ENCODE measurements around the gene HRNR. TPM values are rescaled to one million over a fixed set of nuclear protein-coding genes. Genes with fewer than 3 reads are reported as not detected.
"Not testable (repeated sequence)": the region's sequence is repeated elsewhere in the genome, so short reads cannot be mapped to it uniquely, and the experiment has no call there.

The HRNR gene
- not detected in 2 replicates for total RNA-seq (2014; rRNA removed)
- not detected for Bru-seq, nascent RNA
- BruChase-seq, experiment 1, labeled RNA remaining after a 6-hour chase = not detected
- BruChase-seq, experiment 2, labeled RNA remaining after a 2-hour chase = percentile 6 among the genes with signal in this experiment
- long read RNA-seq = 0 reads

DNA sequence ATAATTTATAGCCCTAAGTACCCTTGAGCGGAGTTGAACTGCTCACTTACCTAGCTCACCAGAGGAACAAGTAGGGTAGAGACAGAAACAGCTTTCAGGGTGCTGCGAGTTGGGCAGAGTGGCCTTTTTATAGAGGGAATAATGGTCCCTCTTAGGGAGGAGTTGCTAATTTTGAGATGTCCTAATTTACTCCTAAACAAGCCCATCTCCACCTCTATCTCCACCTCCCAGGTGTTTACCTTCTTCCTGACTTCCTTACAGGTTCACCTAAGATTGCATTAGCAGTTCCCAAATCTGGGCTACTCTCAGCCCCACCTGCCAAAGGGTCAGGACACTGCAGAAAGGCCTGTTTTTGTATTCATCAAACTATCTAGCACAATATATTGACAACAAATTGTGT lies at the start of gene HRNR:
Gene HRNR, minus strand, starts transcription at position 101 of the 400 bp plus-strand sequence. CDS start 940 bp downstream, outside the sequence.
- H3K27me3 ChIP-seq (ENCODE audit: low read length) = 0 out of 2 replicates have a peak, but pooled peaks cover 3% of the 10 kb centered on the region
- no peak within 1 kb of the TSS for H3K4me2 ChIP-seq (ENCODE audit: low read length)
- CTCF ChIA-PET = no interaction called here
- no peak within 1 kb of the TSS for H3K4me3 ChIP-seq (ENCODE audit: low read length)
- no peak within 1 kb of the TSS for H3K9ac ChIP-seq (ENCODE audit: low read length)
- no peaks in the 10 kb centered on the region for H4K20me1 ChIP-seq (ENCODE audit: low read length)
- POLR2A ChIA-PET (ENCODE audit: unreplicated experiment) = interaction anchor here (0.5 kb wide), 1 partner anchor 177 kb away, joined by 3 read pairs; no protein-coding TSS in a partner anchor
- H3K9me3 ChIP-seq (ENCODE audit: low read length) = no peaks in the 10 kb centered on the region
- TF ChIP-seq EZH2phosphoT487 (IDR thresholded peaks at IDR 0.05; ENCODE audit: borderline replicate concordance, low read length) = no peak
- H2AFZ ChIP-seq (ENCODE audit: low read length) = no peak within 1 kb of the TSS
- H3K79me2 ChIP-seq (ENCODE audit: low read length) = no peaks in the 10 kb centered on the region
- ATAC-seq (no peak), DNase-seq (no peak)
- no peak within 1 kb of the TSS for H3K27ac ChIP-seq (ENCODE audit: low read length)
- no peaks in the 10 kb centered on the region for H3K4me1 ChIP-seq (ENCODE audit: insufficient read depth, low read length)
- intact Hi-C loops (cut with micrococcal nuclease) = no loop called here
- H3K9me2 ChIP-seq (replicated peaks; ENCODE audit: low read length) = no peaks in the 10 kb centered on the region
- H3K36me3 ChIP-seq (ENCODE audit: low read depth, low read length) = no peaks in the 10 kb centered on the region
- H3F3A ChIP-seq (ENCODE audit: low read length, unreplicated experiment) = no peaks in the 10 kb centered on the region
- no TSS peak for BruUV-seq (replicated peaks)

DNA sequence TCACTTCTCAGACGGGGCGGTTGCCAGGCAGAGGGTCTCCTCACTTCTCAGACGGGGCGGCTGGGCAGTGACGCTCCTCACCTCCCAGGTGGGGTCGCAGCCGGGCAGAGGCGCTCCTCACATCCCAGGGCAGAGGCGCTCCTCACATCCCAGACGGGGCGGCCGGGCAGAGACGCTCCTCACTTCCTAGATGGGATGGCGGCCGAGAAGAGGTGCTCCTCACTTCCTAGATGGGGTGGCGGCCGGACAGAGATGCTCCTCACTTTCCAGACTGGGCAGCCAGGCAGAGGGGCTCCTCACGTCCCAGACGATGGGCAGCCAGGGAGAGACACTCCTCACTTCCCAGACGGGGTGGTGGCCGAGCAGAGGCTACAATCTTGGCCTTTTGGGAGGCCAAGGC lies 32.4 kb upstream of the HRNR start:
- H3K4me2 ChIP-seq (ENCODE audit: low read length) = not testable (repeated sequence)

DNA sequence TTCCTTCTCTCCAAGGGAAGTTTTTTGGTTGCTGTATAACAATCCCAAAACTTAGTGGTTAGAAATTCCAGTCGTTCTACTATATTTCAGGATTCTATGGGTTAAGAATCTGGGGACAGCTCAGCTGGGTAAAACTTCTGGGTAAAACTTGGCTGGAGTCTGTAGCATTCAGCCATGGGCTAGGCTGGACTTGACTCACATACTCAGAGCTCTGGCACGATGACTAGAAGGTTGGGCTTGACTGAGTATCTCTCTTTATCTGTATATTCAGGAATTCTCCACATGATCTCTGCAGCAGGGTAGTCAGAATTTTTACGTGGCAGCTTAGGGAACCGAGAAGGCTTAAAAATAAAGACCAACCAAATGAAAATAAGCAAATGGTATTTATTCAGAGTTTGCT lies 28.2 kb upstream of the HRNR start:
- Histone ChIP-seq H3K27ac (ENCODE audit: low read length) (no peak overlapping the region), H3K27me3 (ENCODE audit: low read length) (no peaks in the 10 kb centered on the region), H3F3A (ENCODE audit: low read length, unreplicated experiment) (no peaks in the 10 kb centered on the region), H3K36me3 (ENCODE audit: low read depth, low read length) (no peaks in the 10 kb centered on the region), H3K9me2 (replicated peaks; ENCODE audit: low read length) (no peaks in the 10 kb centered on the region), H3K9me3 (ENCODE audit: low read length) (no peaks in the 10 kb centered on the region), H3K4me3 (ENCODE audit: low read length) (no peak overlapping the region), H3K79me2 (ENCODE audit: low read length) (no peaks in the 10 kb centered on the region), H4K20me1 (ENCODE audit: low read length) (no peaks in the 10 kb centered on the region), H2AFZ (ENCODE audit: low read length) (no peak overlapping the region), H3K4me2 (ENCODE audit: low read length) (no peak overlapping the region), H3K9ac (ENCODE audit: low read length) (no peak overlapping the region), H3K4me1 (ENCODE audit: insufficient read depth, low read length) (no peaks in the 10 kb centered on the region)
- DNase-seq (no peak), ATAC-seq (no peak)
- POLR2A ChIA-PET (ENCODE audit: unreplicated experiment) = no interaction called here
- BruUV-seq (replicated peaks) = no TSS peak
- TF ChIP-seq EZH2phosphoT487 (IDR thresholded peaks at IDR 0.05; ENCODE audit: borderline replicate concordance, low read length) (no peak), EZH2 (IDR thresholded peaks at IDR 0.05; ENCODE audit: low read length, unreplicated experiment) (no peak)
- TF ChIP-seq, protein P1, sequence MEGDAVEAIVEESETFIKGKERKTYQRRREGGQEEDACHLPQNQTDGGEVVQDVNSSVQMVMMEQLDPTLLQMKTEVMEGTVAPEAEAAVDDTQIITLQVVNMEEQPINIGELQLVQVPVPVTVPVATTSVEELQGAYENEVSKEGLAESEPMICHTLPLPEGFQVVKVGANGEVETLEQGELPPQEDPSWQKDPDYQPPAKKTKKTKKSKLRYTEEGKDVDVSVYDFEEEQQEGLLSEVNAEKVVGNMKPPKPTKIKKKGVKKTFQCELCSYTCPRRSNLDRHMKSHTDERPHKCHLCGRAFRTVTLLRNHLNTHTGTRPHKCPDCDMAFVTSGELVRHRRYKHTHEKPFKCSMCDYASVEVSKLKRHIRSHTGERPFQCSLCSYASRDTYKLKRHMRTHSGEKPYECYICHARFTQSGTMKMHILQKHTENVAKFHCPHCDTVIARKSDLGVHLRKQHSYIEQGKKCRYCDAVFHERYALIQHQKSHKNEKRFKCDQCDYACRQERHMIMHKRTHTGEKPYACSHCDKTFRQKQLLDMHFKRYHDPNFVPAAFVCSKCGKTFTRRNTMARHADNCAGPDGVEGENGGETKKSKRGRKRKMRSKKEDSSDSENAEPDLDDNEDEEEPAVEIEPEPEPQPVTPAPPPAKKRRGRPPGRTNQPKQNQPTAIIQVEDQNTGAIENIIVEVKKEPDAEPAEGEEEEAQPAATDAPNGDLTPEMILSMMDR (conservative IDR thresholded peaks at IDR 0.05; ENCODE audit: low read depth, low read length) = no peak
- CTCF ChIA-PET = no interaction called here
- intact Hi-C loops (cut with micrococcal nuclease) = no loop called here

More for the DNA sequence above, 32.4 kb upstream of the HRNR start:
- ATAC-seq; H3K9ac ChIP-seq (ENCODE audit: low read length); H3K9me2 ChIP-seq (replicated peaks; ENCODE audit: low read length); H3K9me3 ChIP-seq (ENCODE audit: low read length); H3K27me3 ChIP-seq (ENCODE audit: low read length); intact Hi-C loops (cut with micrococcal nuclease); H4K20me1 ChIP-seq (ENCODE audit: low read length); BruUV-seq (replicated peaks); H3F3A ChIP-seq (ENCODE audit: low read length, unreplicated experiment); H3K4me3 ChIP-seq (ENCODE audit: low read length); CTCF ChIA-PET; H3K79me2 ChIP-seq (ENCODE audit: low read length); H3K27ac ChIP-seq (ENCODE audit: low read length); H3K4me1 ChIP-seq (ENCODE audit: insufficient read depth, low read length); DNase-seq; H2AFZ ChIP-seq (ENCODE audit: low read length); POLR2A ChIA-PET (ENCODE audit: unreplicated experiment); H3K36me3 ChIP-seq (ENCODE audit: low read depth, low read length): not testable (repeated sequence)

DNA sequence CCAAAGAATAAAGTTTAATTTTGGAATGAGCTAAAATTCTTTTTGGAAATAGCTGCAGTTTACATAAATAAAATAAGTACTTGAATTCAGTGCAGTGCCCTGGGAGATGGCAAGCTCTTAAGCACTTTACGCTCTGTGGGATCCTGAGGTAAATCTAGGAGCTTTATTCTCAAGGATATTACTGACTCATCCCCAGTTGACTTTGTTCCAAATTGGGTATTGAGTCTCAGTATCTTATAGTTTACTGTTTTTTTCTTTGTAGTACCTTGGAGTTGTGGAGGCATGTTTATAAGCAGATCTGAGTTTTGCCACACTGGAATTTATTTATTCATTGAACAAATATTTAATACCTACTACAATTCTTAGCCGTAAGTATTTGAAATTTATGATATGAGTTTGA lies 27.4 kb upstream of the HRNR start:
- Histone ChIP-seq H3K9me2 (replicated peaks; ENCODE audit: low read length) (no peaks in the 10 kb centered on the region), H3K27me3 (ENCODE audit: low read length) (no peaks in the 10 kb centered on the region), H2AFZ (ENCODE audit: low read length) (no peak overlapping the region), H3K4me1 (ENCODE audit: insufficient read depth, low read length) (no peaks in the 10 kb centered on the region), H3K9me3 (ENCODE audit: low read length) (no peaks in the 10 kb centered on the region), H4K20me1 (ENCODE audit: low read length) (no peaks in the 10 kb centered on the region), H3K4me3 (ENCODE audit: low read length) (no peak overlapping the region), H3F3A (ENCODE audit: low read length, unreplicated experiment) (no peaks in the 10 kb centered on the region), H3K9ac (ENCODE audit: low read length) (no peak overlapping the region), H3K4me2 (ENCODE audit: low read length) (no peak overlapping the region), H3K27ac (ENCODE audit: low read length) (no peak overlapping the region), H3K79me2 (ENCODE audit: low read length) (no peaks in the 10 kb centered on the region), H3K36me3 (ENCODE audit: low read depth, low read length) (no peaks in the 10 kb centered on the region)
- DNase-seq = peak; percentile 26
- ChIA-PET POLR2A (ENCODE audit: unreplicated experiment) (no interaction called here), CTCF (no interaction called here)
- TF ChIP-seq, protein P1 (conservative IDR thresholded peaks at IDR 0.05; ENCODE audit: low read depth, low read length) = no peak
- TF ChIP-seq EZH2 (IDR thresholded peaks at IDR 0.05; ENCODE audit: low read length, unreplicated experiment) (no peak), EZH2phosphoT487 (IDR thresholded peaks at IDR 0.05; ENCODE audit: borderline replicate concordance, low read length) (no peak)
- no peak for ATAC-seq
- BruUV-seq (replicated peaks) = no TSS peak
- intact Hi-C loops (cut with micrococcal nuclease) = no loop called here

Measured in PC-3 (cell line).